GM18519 (cell line): Measurements from ENCODE around the gene NOS2.

ENCODE experiments used
- ATAC-seq: cut with Tn5 transposase; IDR thresholded peaks from one replicate; pipeline ENCODE4 v1.9.1; 2021; ENCODE audit warnings: mild to moderate bottlenecking, moderate library complexity; ENCODE audit not compliant: unreplicated experiment, low FRiP score

NOS2 gene

DNA sequence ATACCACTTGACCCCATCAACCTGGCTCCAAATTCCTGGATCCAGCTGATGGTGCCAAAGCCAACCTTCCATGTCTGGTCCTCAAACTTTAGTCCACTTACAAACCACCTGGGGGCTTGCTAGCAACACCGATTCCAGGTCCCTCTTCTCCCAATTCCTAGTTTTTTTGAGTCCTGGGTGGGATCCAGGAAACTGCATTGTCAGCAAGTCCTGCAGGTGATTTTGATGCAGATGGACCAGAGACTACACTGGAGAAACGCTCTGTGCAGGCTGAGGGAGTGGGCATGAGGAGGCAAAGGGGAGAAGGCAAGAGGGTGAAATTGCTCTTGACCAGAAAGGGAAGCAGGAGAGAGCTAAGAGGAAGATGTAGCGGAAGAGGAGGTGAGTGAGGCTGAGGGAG is 21.0 kb upstream of the NOS2 start:
- ATAC-seq: no peak

DNA sequence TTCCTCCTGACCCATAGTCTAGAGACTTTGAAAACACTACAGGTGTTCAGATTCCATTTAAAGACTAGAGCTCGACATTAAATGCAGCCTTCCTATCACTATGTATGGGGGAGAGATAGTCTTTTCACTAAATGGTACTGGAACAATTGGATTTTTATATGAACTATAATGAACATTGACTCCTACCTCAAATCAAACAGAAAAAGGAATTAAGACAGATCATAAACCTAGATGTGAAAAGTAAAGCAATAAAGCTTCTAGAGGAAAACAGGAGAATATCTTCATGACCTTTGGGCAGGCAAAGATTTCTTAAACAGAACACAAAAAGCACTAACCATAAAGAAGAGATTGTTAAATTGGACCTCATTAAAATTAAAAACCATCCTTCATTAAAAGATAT is 18.8 kb upstream of the NOS2 start:
- no peak for ATAC-seq

DNA sequence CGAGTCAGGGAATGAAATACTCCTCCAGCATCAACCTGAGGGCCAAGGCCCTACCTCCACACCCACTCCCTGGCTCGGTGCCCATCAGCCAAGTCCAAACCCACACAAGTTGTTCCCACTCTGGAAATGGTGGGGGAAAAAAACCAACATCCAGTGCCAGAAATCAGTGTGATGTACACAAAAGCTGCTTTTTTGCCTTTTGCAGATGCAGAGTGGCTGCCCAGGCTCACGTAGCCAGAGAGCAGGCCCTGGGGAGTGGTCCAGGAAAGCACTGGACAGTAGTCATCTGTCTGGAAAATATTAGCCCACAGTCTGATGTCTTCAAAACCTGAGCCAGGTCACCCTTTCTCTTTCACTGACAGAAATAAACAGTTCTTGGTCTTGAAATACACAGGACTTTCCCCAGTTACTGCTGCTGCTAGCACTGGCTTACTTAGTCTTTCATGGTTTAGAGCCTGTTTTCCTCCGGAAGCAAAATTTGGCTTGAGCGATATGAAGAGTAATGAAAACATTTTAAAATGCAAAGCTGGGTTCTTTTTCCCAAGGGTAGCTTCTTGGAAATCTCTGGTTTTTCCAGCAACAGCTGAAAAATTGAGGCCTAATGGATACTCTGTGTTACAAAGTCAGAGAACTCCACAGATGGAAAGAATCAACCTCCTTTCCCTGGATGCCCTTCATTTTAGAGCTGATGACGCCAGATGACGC is 18.2 kb upstream of the NOS2 start:
- ATAC-seq: no peak

DNA sequence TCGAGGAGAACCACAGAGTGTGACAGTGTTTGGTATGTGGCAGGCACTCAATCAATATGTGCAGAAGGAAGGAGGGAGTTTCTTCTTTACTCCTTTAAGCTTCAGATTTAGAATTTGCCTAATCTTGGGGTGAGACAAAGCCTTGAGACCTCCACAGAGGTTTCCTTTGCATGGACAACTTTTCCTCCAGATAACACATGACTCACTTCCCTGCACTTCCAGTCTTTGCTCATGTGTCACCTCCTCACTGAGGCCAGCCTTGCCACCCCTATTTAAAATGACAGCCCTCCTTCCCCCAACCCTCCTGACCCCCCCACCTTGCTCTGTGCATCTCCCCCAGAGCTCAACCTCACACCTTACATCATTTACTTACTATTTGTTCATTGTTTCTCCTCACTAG is 17.4 kb upstream of the NOS2 start:
- ATAC-seq: no peak

DNA sequence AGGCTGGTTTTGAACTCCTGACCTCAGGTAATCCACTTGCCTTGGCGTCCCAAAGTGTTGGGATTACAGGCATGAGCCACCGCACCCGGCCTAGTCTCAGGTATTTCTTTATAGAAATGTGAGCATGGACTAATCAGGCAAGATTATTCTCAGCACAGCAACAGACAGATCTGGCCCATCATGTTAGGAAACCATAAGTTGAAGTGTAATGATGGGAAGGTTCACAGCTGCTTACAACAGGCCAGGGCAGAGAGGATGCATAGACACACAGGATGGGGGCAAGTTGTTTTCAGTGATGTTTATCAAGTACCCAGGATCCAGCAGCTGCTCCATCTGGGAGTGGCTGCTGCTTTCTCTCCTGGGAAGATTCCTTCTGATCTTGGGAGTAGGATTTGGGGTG is 16.6 kb upstream of the NOS2 start:
- ATAC-seq: no peak

DNA sequence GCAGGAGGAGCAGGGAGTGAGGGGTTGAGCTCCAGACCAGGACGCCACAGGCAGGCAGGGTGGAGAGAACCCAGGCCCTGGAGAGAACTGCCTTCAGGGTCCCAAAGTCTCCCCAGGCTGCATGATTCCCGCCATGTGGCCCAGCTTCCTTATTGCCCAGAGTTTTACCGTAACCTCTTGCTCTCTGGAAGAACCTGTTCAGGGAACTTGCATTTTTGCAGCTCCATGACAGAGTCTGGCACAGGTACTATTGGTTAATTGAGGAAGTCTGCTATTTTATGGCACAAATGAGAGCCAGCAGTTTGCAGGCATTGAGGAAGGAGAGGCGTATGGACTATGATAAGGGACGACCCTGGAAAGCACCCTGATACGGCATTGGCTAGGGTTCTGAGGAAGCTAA is 11.6 kb upstream of the NOS2 start:
- no peak for ATAC-seq

DNA sequence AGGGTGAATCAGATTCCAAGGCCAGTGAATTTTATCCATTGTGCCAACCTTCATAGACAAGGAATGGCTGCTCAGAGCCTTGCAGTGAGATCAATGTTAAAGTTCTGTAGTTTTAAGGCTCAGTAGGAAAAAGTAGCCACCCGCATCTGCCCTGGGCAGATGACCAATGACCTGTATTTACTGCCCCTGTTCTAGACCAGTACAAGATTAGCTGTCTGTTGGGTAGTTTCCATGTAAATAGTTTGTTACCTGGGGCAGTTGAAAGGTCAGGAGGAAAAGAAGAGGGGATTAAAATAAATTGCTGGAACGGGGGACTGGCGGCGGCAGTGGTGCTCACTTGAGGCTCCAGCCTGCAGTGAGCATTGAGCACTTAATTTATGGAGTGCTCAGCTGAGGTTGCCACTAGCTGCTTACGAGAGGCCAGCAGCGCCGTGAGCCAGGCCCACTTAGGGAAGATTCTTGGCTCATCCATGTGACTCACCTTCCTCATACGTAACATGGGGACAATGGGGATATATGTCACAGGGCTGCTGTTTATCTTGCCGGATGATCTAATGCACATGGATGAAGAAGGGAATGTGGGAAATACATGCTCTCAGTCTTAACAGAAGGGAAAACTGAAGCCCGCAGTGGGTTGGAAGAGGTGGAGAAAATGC is 10.7 kb upstream of the NOS2 start:
- ATAC-seq: no peak

DNA sequence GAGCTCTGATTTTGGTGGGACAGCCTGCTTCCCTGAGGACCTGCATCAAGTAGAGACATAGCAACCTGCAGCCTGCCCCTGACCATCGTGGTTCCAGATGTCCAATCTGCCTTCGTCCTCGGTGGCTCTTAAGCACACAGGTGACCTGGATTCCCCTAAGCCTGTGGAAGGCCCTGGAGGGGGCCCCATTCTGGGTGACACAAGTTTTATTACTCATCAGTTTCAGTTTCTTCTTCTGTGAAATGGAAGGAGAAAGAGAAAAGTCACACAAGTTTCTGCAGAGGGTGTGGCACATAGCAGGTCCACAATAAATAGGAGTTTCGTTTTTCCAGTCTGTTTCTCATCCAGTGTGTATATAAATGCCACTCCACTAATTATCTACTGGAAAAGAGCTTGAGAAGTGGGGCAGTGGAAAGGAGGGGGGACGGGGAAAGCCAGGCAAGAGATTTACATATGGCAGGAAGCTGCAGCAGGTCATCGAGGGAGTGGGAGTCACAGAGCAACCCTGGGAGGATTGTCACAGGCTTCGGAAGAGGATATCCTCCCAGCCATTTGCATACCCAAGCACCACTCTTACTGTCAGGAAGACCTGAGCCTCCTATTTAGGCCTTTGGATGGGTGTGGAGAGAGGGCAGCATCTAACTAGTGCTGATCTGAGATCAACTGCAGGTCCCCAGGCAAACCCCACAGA is 10.0 kb upstream of the NOS2 start:
- ATAC-seq: peak; percentile 29

DNA sequence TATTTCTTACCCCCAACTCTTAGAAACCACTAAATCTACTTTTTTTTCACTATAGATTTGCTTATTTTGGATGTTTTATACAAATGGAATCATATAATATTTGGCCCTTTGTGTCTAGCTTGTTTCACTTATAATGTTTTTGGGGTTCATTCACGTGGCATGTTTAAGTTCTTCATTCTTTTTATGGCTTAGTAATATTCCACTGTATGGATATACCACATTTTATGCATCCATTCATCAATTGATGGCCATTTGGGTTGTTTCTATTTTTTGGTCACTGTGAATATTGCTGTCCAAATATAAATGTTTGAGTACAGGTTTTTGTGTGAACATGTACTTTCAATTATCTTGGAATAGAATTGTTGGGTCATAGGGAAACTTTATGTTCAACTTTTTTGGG is 9.2 kb upstream of the NOS2 start:
- ATAC-seq: no peak

DNA sequence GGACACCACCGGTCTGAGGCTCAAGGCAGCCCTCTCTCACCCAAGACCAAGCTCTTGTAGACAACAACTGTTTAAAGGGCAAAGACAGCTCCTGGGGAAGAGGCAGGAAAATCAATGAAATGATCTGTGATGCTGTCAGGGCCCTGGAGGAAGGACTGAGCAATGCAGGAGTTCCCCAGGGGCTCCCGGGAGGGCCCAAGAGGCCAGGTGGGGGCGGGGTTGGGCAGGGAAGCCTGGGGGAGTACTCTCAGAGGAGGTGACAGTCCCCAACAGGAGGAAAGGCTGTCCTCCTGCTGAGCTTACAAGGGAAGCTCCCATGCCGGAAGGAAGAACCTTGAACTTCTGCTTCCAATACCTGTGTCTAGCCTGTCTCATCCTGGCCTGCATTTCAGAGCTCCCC is 8.3 kb upstream of the NOS2 start:
- no peak for ATAC-seq

DNA sequence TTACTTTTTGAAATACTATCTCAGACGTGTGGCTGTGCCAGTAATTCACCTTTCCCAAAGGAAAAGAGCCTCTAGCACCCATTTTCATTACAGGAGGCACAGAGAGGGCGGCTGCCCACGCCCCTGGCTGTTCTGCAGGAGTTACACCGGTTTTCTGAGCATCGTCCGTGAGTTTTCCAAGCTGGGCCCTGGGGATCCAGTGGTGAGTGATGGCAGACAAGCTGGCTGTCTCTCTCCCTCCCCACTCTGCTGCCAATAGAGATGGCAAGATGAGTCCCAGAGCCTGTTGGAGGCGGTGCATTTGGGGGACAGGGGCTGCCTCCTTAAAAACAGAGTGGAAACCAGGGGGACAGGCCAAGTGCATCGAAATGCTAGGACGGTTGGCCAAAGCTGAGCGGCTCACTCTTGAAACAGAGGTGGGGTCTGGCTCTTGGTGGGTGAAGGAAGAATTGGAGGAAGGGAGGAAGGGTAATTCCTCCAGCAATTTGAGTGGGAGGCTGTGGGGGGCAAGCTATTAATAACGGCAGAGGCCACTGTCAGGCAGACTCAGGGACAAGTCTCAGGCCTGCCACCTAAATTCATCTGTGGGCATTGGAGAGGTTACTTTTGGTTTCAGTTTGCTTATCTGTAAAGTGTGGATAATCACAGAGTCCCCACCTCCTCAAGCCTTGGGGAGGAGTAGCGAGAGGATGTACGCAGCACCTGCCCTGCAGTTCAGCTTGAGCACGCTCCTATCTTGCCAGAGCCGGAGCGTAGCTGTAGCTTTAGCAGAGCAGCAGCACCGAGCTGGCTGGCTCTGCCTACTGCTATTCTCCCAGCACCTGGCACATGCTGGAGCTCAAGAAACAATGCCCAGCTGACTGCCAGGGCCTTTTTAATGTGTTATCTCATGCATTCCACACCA is 7.5 kb upstream of the NOS2 start:
- ATAC-seq: peak; percentile 50

DNA sequence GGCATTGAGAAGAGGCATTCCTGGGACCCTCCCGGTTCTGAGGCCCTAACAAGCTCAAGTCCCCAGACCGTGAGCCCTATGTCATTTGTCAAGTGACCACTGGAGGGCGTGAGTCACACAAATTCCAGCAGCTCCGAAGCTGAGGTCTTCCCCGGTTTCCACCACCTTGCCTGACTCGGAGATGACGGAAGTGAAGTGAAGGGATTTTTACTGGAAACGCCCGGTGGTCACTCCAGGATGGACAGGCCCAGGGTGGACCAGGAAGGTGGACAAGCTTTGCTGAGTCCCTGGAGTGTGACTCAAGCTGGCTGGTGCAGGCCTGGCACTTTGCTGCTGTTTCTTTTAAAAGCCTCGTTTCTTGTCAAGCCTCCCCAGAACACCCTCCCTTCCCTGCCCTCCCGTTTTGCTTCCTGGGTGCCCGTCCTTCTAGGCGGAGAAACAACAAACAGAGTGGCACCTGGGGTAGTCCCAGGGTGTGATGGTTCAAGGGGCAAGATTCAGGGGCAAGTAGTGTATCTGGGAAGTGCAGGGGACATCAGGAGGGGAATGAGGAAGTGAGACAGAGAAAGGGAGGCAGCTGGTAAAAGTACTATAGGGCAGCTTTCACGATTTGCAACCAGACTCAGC is 5.3 kb upstream of the NOS2 start:
- ATAC-seq: no peak

DNA sequence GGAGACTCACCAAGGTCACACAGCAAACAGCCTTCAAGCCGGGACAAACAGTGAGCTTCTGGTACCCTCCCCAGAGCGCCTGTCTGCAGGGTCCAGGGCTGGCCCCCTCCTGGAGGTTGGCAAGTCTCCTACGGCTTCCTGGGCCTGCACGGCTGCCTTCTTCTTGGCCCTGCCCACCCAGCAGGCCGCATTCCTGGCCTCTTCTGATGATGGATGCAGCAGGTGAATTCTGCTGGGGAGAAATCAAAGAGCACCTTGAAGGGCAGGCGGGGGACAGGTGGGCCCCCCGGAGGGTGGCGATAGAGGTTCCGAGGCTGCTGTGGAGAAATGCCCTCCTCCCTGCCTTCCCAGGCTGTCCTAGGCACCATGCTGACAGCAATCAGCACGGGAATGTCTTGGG is 3.8 kb upstream of the NOS2 start:
- ATAC-seq: no peak

DNA sequence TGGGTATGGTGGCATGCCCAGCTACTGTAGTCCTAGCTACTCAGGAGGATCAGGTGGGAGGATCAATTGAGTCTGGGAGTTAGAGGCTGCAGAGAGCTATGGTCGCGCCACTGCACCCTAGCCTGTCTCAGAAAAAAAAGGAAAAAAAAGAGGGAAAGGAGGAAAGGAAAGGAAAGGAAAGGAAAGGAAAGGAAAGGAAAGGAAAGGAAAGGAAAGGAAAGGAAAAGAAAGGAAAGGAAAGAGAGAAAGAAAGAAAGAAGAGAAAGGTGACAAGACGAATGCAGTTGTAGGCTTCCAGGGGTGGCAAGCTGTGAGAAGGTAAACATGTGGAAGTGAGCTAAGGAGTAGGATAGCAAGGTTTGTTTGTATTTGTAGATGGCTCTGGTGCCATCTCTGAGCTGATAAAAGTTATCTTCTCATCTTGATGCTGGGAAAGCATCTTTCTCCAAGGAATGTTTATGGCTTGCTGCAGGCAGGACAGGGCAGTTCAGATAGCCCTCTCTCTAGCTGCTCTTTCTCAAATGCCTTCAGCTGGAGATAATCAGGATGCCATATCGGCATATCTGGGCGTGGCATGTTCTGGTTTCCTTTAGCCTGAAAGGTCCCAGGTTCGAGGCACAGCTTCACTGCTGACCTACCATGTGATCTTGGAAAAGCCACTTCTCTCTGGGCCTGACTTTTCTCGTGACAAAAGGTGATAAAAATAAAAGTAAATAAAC is 2.8 kb upstream of the NOS2 start:
- ATAC-seq: no peak

DNA sequence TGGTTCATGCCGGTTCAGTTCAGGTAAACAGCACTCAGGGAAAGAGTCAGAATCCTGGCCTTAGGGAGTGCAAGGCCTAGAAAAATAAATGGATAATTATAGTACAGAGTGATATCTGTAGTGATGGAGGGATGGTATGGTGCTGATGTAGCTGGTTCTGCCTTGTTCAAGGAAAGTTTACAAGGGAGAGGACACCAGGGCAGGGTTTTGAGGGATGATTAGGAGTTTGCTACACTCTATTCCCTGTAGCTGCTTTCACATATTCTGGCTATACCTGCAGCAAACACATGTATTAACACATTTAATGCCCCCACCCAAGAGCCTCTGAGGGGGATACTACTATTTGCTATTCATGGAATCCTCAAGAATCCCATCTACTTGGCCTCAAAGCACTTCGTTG is 1.7 kb upstream of the NOS2 start:
- ATAC-seq: no peak

DNA sequence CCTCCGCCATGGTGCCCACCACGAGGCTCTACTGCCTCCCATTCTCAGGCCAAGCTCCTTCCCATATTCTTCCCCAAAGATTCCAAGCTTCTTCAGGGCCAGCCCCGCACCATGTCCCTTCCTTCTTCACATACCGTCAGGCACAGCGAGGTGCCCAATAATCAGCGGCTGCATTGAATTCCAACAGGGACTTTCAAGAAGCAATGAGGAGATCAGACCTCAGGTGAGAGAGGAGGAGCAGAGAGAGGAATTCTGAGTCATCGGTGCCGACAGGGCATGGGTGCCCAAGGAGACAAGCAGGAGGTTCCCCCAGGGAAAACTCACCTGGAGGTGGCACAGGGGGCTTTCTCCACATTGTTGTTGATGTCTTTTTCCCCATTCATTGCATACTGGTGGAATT is 2.0 kb downstream of the NOS2 start:
- ATAC-seq: no peak

DNA sequence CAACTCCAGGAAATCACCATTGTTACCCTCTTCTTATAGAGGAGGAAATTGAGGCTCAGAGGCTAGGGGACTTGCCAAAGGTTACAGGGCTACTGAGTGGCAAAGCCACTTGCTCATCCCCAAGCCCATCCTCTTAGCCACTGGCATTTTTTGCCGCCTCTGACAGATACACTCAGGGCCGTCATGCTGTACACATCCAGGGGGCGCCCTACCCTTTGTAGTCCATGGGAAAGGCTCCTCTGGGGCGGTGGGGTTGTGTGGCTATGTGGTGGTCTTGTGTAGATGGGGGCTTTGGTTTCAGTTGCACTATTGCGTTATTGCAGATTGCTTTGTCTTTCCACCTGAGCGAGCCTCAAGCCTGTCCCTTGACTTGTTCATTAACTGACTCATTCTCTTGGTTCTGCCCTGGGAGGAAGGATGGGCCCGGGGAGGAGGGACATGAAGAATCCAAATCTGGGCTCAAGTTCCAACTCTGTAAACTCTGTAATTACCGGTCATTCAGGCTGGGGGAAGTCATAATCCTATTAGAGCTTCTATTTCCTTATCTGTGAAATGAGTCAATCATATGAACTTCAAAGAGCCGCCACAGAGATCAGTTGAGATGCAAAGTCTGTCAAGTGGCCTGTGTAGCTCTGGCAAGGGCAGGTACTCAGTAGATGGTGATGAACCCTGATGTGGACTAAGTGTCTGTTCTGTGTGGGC is 2.8 kb downstream of the NOS2 start:
- no peak for ATAC-seq

DNA sequence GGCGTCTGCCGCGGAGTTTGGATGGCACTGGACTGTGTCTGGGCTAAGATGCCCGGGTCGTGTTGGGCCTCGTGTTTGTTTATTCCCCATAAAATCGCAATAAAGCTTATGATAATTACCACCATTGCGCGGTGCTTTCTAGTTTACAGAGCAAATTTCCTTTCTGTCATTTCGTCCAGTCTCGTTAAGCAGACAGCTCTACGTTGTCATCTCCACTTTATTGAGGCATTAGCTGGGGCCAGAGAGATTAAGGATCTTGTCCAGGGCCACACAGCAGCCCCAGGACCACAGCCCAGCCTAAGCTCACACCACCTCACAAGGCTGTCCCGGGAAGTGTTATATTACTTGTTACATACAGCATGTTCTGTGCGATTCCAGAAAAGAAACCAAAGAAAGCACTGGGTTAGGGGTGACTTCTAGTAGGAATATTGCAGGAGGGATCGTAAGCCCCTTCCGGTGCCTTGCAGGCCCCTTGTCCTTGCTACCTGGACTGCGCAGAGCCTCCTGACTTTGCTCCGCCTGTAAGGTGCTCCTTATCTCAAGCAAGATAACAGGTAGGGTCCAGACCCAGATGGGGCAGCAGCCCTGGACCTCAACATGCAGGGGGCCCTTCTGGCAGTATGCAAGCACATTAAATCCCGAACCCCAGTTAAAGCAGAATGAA is 6.3 kb downstream of the NOS2 start:
- no peak for ATAC-seq
